ENCODE results near the gene ARHGEF39. TPM values are rescaled to one million over a fixed set of nuclear protein-coding genes. Genes with fewer than 3 reads are reported as not detected.

ARHGEF39 gene
- total RNA-seq, 6 experiments from 2014 or later: 0.11 to 3.6 (median 0.43) TPM

DNA sequence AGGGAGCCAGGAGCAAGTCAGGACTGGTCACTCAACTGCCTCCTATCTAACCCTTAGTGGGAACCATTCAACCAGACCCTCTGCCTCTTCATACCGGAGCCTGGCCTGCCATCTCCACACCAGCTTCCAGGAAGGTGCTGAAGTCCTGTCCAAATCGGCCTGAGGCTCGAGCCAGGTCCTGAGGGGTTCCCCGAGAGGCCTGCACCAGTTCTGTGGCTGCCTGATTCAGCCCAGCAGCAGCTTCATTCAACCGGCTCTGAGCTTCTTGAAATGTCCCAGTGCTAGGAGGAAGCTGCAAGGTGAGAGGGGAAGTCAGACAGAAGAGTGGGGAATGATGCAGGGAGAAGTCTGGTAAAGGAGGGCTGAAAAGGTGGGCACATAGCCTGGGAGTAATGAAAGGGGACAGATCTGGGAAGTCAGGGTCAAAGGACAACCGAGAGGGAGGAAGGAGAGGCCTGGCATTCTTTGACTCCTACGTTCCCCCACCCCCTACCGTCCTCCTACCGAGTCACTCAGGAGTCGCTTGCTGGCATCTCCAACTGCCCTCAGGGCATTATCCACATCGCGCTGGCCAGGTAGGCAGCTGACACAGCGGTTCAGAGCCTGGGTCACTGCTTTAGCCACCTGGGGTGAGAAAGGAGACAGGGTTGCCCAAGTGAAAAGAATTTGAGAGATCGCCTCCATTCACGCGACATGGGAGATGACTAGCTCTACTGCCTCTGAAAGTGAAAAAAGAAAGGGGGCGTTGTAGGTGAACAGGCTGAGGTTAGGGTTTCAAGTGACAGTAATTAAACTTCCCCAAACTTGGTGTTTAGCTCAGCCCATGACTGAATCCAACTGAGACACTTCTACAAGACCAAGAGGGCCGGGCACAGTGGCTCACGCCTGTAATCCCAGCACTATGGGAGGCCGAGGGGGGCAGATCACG is 46.8 kb upstream of the ARHGEF39 start:
- Histone ChIP-seq H3K36me3 (peaks cover 45 to 98% (median 76%) of the 10 kb centered on the region in 4 donors), H3K4me3 (no peak overlapping the region), H3K4me1 (no peaks in the 10 kb centered on the region), H3K9me3 (no peaks in the 10 kb centered on the region), H3K27ac (no peak overlapping the region), H3K27me3 (no peaks in the 10 kb centered on the region)
- ATAC-seq: no peak
- 89% methylated on average over 14 of the region's 21 CpGs for WGBS (ENCODE audit: insufficient coverage, low coverage, low lambda C conversion rate, missing lambda C conversion rate)
- TF ChIP-seq, protein P1, sequence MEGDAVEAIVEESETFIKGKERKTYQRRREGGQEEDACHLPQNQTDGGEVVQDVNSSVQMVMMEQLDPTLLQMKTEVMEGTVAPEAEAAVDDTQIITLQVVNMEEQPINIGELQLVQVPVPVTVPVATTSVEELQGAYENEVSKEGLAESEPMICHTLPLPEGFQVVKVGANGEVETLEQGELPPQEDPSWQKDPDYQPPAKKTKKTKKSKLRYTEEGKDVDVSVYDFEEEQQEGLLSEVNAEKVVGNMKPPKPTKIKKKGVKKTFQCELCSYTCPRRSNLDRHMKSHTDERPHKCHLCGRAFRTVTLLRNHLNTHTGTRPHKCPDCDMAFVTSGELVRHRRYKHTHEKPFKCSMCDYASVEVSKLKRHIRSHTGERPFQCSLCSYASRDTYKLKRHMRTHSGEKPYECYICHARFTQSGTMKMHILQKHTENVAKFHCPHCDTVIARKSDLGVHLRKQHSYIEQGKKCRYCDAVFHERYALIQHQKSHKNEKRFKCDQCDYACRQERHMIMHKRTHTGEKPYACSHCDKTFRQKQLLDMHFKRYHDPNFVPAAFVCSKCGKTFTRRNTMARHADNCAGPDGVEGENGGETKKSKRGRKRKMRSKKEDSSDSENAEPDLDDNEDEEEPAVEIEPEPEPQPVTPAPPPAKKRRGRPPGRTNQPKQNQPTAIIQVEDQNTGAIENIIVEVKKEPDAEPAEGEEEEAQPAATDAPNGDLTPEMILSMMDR (IDR thresholded peaks at IDR 0.05): no peak
- no peak for TF ChIP-seq POLR2A (IDR thresholded peaks at IDR 0.05)
- no peak for DNase-seq
- intact Hi-C loops (cut with DNase I): no loop called here

DNA sequence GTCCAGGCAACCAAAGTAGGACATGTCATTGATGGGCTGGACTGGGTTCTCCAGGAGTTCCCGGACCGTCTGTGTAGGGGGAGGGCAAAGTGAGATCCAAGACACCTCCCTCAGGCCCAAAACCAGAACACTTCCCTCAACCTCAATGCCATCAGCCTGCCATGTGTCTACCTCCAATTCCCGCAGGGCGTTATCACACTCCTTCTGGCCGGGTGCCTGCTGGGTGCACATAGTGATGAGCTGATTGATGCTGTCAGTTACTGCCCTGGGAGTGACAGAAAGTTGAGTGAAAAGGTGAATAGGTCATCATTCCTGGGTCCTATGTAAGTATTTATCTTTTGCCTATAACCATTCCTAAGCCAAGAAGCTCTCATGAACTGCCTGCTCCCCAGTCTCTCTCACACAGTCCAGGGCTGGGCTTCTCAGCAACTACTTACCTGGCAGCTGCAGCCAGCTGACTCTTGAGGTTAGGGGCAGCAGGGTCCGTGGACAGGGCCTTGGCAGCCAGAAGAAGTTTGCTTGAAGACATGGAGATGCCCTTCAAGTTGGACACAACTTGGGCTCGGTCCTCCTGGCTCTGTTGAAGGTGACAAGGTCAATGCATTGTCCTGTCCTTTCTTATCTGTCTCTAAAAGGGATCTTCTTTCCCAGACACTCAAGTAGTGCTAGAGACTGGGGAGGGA is 46.0 kb upstream of the ARHGEF39 start:
- Histone ChIP-seq H3K9me3 (no peaks in the 10 kb centered on the region), H3K27me3 (no peaks in the 10 kb centered on the region), H3K36me3 (peaks cover 46 to 98% (median 76%) of the 10 kb centered on the region in 4 donors), H3K4me3 (no peak overlapping the region), H3K4me1 (no peaks in the 10 kb centered on the region), H3K27ac (no peak overlapping the region)
- DNase-seq (no peak), ATAC-seq (no peak)
- no peak for TF ChIP-seq POLR2A (IDR thresholded peaks at IDR 0.05)
- TF ChIP-seq, protein P1 (IDR thresholded peaks at IDR 0.05): no peak
- WGBS (ENCODE audit: insufficient coverage, low coverage, low lambda C conversion rate, missing lambda C conversion rate): 78% methylated on average over 7 of the region's 7 CpGs
- intact Hi-C loops (cut with DNase I): no loop called here

DNA sequence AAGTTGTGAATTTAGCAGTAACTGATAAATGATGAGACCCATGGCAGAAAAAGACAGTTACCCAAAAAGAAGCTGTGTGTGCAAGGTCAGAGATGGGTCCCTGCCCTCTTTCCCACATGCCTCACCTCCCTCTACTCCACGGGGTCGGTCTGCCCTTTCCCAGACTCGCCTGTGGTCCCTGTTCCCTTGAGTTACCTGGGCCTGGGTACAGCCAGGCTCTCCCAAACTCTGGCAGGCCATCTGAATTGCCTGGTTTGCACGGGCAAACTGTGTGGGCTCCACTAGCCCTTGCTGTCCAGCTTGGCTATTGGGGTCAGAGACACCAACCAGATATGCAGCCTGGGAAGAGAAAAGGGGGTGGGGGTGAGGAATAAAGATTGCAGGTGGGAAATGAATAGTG is 43.2 kb upstream of the ARHGEF39 start:
- Histone ChIP-seq H3K9me3 (no peaks in the 10 kb centered on the region), H3K36me3 (peaks cover 46 to 98% (median 69%) of the 10 kb centered on the region in 4 donors), H3K27ac (no peak overlapping the region), H3K4me3 (no peak overlapping the region), H3K4me1 (no peaks in the 10 kb centered on the region), H3K27me3 (no peaks in the 10 kb centered on the region)
- intact Hi-C loops (cut with DNase I): no loop called here
- 97% methylated on average over 3 of the region's 4 CpGs for WGBS (ENCODE audit: insufficient coverage, low coverage, low lambda C conversion rate, missing lambda C conversion rate)
- ATAC-seq: no peak
- TF ChIP-seq, protein P1 (IDR thresholded peaks at IDR 0.05): no peak
- TF ChIP-seq POLR2A (IDR thresholded peaks at IDR 0.05): no peak
- DNase-seq: no peak

DNA sequence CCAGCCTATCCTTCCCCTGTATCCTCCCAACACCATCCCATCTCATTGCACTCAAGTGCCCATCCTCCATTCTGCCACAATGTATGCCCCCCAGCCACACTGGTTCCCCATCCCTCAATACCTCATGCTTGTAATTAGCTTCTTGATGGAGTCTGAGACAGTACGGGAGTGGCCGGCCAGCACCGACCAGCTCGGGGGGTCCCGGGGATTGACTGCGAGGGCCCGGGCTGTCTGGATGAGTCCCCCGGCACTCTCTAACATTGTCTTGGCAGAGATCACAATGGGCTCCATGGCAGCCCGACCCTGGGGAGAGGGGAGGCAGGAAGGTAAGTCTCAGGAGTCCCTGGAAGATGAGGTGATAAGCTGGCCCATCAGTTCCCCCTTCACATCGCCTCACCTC is 42.0 kb upstream of the ARHGEF39 start:
- peaks cover 49 to 98% (median 73%) of the 10 kb centered on the region in 4 donors for H3K36me3 ChIP-seq

More for the DNA sequence above, 42.0 kb upstream of the ARHGEF39 start:
- no peaks in the 10 kb centered on the region for H3K27me3 ChIP-seq
- intact Hi-C loops (cut with DNase I): no loop called here
- TF ChIP-seq POLR2A (IDR thresholded peaks at IDR 0.05): no peak
- TF ChIP-seq, protein P1 (IDR thresholded peaks at IDR 0.05): no peak
- no peak overlapping the region for H3K27ac ChIP-seq
- H3K9me3 ChIP-seq: no peaks in the 10 kb centered on the region
- no peaks in the 10 kb centered on the region for H3K4me1 ChIP-seq
- DNase-seq (no peak), ATAC-seq (no peak)
- no peak overlapping the region for H3K4me3 ChIP-seq
- 83% methylated on average over 3 of the region's 10 CpGs for WGBS (ENCODE audit: insufficient coverage, low coverage, low lambda C conversion rate, missing lambda C conversion rate)
